GM23248 (cell line): ENCODE results near the gene CFAP61. TPM values are rescaled to one million over a fixed set of nuclear protein-coding genes. Genes with fewer than 3 reads are reported as not detected.

Experiments used
- DNase-seq: peaks from one replicate; pipeline ENCODE4 v3.0.0-alpha.2; 2015
- H2AFZ ChIP-seq: fragments of 200-600 bp; sonication (generic); 2 replicates; pipeline ENCODE4 v1.6.1; 2016; ENCODE audit warnings: antibody characterized with exemption
- H3F3A ChIP-seq: fragments of 200-600 bp; sonication (generic); 2 replicates; pipeline ENCODE4 v1.6.1; 2016; ENCODE audit warnings: mild to moderate bottlenecking, antibody characterized with exemption, mixed run types; ENCODE audit not compliant: insufficient read depth
- H3K27ac ChIP-seq: fragments of 200-600 bp; sonication (generic); 2 replicates; pipeline ENCODE4 v1.5.1; 2016; ENCODE audit warnings: mild to moderate bottlenecking
- H3K27me3 ChIP-seq: fragments of 200-600 bp; sonication (generic); replicated peaks from 2 replicates; pipeline ENCODE4 v1.6.1; 2016; ENCODE audit warnings: mild to moderate bottlenecking; ENCODE audit not compliant: insufficient read depth
- H3K36me3 ChIP-seq: fragments of 200-600 bp; sonication (generic); 2 replicates; pipeline ENCODE4 v1.6.1; 2016; ENCODE audit warnings: low read depth, mild to moderate bottlenecking
- H3K4me1 ChIP-seq: fragments of 200-600 bp; sonication (generic); 2 replicates; pipeline ENCODE4 v1.6.1; 2016; ENCODE audit warnings: mild to moderate bottlenecking; ENCODE audit not compliant: insufficient read depth
- H3K4me2 ChIP-seq: fragments of 200-600 bp; sonication (generic); one replicate; pipeline ENCODE4 v1.6.1; 2016; ENCODE audit warnings: mild to moderate bottlenecking; ENCODE audit not compliant: unreplicated experiment
- H3K4me3 ChIP-seq: fragments of 200-600 bp; sonication (generic); 2 replicates; pipeline ENCODE4 v1.5.1; 2016; ENCODE audit warnings: mild to moderate bottlenecking
- H3K79me2 ChIP-seq: fragments of 200-600 bp; sonication (generic); 2 replicates; pipeline ENCODE4 v1.6.1; 2016; ENCODE audit warnings: mild to moderate bottlenecking; ENCODE audit not compliant: insufficient read depth
- H3K9ac ChIP-seq: fragments of 200-600 bp; sonication (generic); 2 replicates; pipeline ENCODE4 v1.6.1; 2016; ENCODE audit warnings: mild to moderate bottlenecking
- H3K9me2 ChIP-seq: fragments of 200-600 bp; sonication (generic); 2 replicates; pipeline ENCODE4 v1.6.1; 2016; ENCODE audit warnings: mixed run types, mild to moderate bottlenecking, moderate library complexity; ENCODE audit not compliant: insufficient read depth
- H3K9me3 ChIP-seq: fragments of 200-600 bp; sonication (generic); one replicate; pipeline ENCODE4 v1.6.1; 2017; ENCODE audit warnings: low read depth
- H4K20me1 ChIP-seq: fragments of 200-600 bp; sonication (generic); 2 replicates; pipeline ENCODE4 v1.6.0; 2016; ENCODE audit not compliant: insufficient read depth
- EZH2 ChIP-seq: fragments of 200-600 bp; sonication (generic); IDR thresholded peaks from 2 replicates; pipeline ENCODE4 v1.6.1; 2018; ENCODE audit warnings: antibody characterized with exemption, mild to moderate bottlenecking; ENCODE audit not compliant: insufficient read depth, poor library complexity, severe bottlenecking
- EZH2phosphoT487 ChIP-seq: fragments of 200-600 bp; sonication (generic); IDR thresholded peaks from 2 replicates; pipeline ENCODE4 v1.6.1; 2018; ENCODE audit warnings: antibody characterized with exemption, moderate library complexity, mild to moderate bottlenecking, low read depth; ENCODE audit not compliant: insufficient read depth
- WGBS, 2 experiments: methylation state at CpG; one replicate each; pipeline ENCODE4 v1.1.6; 2015 to 2017; ENCODE audit warnings: low lambda C conversion rate in 2 of 2, low coverage in 1 of 2; ENCODE audit errors: missing lambda C conversion rate in 2 of 2; 5-methylcytosine and 5-hydroxymethylcytosine counted together
- in situ Hi-C: fragments of 300-500 bp; cut with MboI; formaldehyde crosslinking; loops from 2 replicates; pipeline ENCODE4 v1.15.0; 2020
- polyA plus RNA-seq: library from polyadenylated mRNA; unstranded; fragments of >200 nt; fragmentation: Nextera tagmentation; extraction: Ambion mirVana; gene quantifications from 2 replicates; pipeline ENCODE4 v1.2.1, GENCODE V29; 2016
- total RNA-seq: library from RNA; depleted of rRNA; stranded (reverse); fragments of >200 nt; shearing (Covaris generic); gene quantifications from 2 replicates; pipeline ENCODE4 v1.2.3, GENCODE V29; 2014

The CFAP61 gene
- total and polyA plus RNA-seq, 2 experiments from 2014 or later = not detected

DNA sequence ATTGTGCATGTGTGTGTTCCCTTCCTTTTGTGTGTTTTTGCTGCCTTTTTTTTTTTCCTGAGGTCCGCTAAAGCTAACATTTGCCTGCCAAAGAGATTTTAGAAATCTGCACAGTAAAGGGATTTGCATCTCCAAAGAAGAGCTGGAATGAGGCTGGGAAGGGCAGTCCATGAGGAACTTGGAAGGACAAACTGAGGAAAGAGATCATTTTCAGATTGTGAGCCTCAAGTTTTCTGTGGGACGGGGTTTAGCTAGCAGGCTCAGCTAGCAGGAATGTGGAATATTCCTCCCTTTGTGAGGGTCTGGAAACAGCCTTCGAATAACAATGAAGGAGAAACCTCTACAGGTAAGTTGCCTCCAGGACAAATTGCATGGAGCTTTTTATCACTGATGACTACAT lies 319.3 kb downstream of the CFAP61 start:
- Histone ChIP-seq H3K79me2 (no peaks in the 10 kb centered on the region), H3K27ac (no peak overlapping the region), H3K36me3 (no peaks in the 10 kb centered on the region), H3K27me3 (peaks cover 41% of the 10 kb centered on the region), H3K9me3 (no peaks in the 10 kb centered on the region), H3K4me1 (peaks cover 4% of the 10 kb centered on the region; the same call in 1 of the 2 replicates), H3K4me2 (no peak overlapping the region), H3K9ac (no peak overlapping the region), H3K9me2 (no peaks in the 10 kb centered on the region), H4K20me1 (no peaks in the 10 kb centered on the region), H2AFZ (no peak overlapping the region), H3F3A (no peaks in the 10 kb centered on the region), H3K4me3 (no peak overlapping the region)
- no peak for TF ChIP-seq EZH2
- no peak for TF ChIP-seq EZH2phosphoT487
- WGBS, 2 experiments = 93 to 95% methylated on average over 3 of the region's 3 CpGs
- DNase-seq = no peak
- in situ Hi-C loops = no loop called here

DNA sequence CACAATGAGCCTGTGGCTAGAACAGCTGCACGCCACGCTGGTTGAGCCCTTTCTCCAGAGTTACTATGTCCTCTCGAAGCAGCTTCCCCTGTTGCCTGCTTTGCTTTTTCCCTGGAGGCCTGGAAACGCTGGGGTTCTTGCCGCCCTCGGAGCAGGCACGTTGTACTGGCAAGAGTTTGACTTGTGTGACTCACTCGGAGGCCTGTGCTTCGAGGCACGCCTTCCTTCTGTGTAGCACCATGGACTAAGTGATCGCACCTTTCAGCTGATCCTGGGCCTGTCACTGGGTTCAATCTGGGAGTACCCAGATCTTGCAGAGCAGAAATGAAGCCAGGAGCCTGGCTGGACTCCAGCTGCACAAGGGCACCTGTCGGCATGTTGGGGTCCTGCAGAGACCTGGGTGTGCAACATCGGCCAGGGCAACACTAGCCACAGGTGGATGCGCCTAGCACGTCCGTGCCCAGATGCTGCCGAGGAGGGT lies 320.8 kb downstream of the CFAP61 start:
- Histone ChIP-seq H3K9me3 (no peaks in the 10 kb centered on the region), H2AFZ (no peak overlapping the region), H3K79me2 (no peaks in the 10 kb centered on the region), H3K4me3 (no peak overlapping the region), H3K27me3 (peaks cover 31% of the 10 kb centered on the region), H4K20me1 (no peaks in the 10 kb centered on the region), H3K9me2 (no peaks in the 10 kb centered on the region), H3K4me2 (no peak overlapping the region), H3F3A (no peaks in the 10 kb centered on the region), H3K4me1 (peaks cover 4% of the 10 kb centered on the region; the same call in 1 of the 2 replicates), H3K36me3 (no peaks in the 10 kb centered on the region), H3K9ac (no peak overlapping the region), H3K27ac (no peak overlapping the region)
- peak; percentile 77 for DNase-seq
- in situ Hi-C loops = no loop called here
- WGBS, 2 experiments = 35 to 39% methylated on average over 17 of the region's 17 CpGs
- no peak for TF ChIP-seq EZH2
- no peak for TF ChIP-seq EZH2phosphoT487

DNA sequence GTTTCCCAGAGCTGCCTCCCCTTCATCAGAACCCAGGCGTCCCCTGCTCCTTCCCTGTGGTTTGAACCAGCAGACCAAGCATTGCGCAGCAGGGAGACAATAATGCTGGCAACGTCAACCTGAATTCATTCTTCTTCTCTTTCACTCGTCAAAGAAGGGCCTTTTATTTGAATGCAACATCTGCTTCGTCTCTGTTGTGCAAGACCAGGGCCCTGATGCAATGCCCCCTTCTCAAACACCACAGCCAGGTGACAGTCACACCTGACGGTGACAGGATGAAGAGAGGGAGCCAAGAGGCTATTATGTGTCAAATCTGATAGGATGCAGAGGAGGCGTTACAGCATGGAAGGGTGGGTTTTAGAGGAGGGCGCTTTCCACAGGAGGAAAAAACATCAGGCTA lies 323.5 kb downstream of the CFAP61 start:
- no peaks in the 10 kb centered on the region for H3F3A ChIP-seq
- peaks cover 14% of the 10 kb centered on the region for H3K27me3 ChIP-seq
- H3K9me2 ChIP-seq = no peaks in the 10 kb centered on the region
- no peak overlapping the region for H3K9ac ChIP-seq
- H3K4me2 ChIP-seq = no peak overlapping the region
- H3K27ac ChIP-seq = no peak overlapping the region
- H3K79me2 ChIP-seq = no peaks in the 10 kb centered on the region
- in situ Hi-C loops = no loop called here
- TF ChIP-seq EZH2 (no peak), EZH2phosphoT487 (no peak)
- DNase-seq = no peak
- peaks cover 4% of the 10 kb centered on the region; the same call in 1 of the 2 replicates for H3K4me1 ChIP-seq
- H3K9me3 ChIP-seq = no peaks in the 10 kb centered on the region
- no peak overlapping the region for H2AFZ ChIP-seq
- no peaks in the 10 kb centered on the region for H3K36me3 ChIP-seq
- H3K4me3 ChIP-seq = no peak overlapping the region
- 39% methylated on average over 8 of the region's 8 CpGs for WGBS, 2 experiments
- no peaks in the 10 kb centered on the region for H4K20me1 ChIP-seq

DNA sequence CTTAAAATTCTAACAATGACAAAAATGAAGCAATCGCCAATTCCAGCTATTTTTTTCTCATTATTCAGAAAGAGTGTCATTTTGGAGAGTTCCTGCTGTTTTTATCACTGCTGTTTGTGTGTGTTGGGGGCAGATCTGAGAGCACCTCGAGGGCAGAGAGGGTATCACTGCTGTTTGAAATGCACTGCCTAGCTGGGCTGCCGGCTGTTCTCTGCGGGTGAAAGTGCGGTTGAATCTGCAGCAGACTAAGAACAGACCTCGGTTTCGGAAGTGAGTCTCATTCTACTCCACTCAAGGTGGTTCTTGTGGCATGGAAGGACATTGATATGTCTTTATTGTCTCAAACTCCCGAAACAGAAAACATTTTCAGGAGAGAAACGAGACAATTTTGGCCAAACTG lies 333.9 kb downstream of the CFAP61 start:
- no peak overlapping the region for H3K4me3 ChIP-seq

DNA sequence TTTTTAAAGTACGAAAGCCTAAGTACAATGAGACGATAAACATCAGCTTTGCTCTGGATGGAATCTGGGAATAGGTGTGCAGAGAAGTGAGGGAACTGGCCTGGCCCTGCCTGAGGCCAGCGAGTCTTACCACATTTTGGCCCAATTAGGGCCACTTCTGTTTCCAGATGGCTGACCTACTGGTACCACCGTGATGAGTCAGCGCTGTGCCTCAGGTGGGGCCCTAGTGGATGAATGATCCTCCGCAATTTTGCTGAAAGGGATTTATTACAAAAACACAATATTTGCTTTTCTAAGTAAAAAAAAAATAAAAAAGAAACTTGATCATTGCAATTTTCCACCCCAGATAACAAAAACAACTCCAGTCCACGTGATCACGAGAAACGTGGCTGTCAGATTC lies 338.1 kb downstream of the CFAP61 start:
- no peak for TF ChIP-seq EZH2
- H3K9me2 ChIP-seq = no peaks in the 10 kb centered on the region
- no peaks in the 10 kb centered on the region for H3K27me3 ChIP-seq
- H3K4me3 ChIP-seq = no peak overlapping the region
- no peaks in the 10 kb centered on the region for H3K9me3 ChIP-seq
- in situ Hi-C loops = no loop called here
- DNase-seq = no peak
- H3K79me2 ChIP-seq = no peaks in the 10 kb centered on the region
- no peaks in the 10 kb centered on the region for H3K4me1 ChIP-seq
- no peak overlapping the region for H2AFZ ChIP-seq
- no peak overlapping the region for H3K27ac ChIP-seq
- H3K4me2 ChIP-seq = no peak overlapping the region
- H3F3A ChIP-seq = no peaks in the 10 kb centered on the region
- H3K36me3 ChIP-seq = no peaks in the 10 kb centered on the region
- 96% methylated on average over 9 of the region's 9 CpGs for WGBS, 2 experiments
- no peaks in the 10 kb centered on the region for H4K20me1 ChIP-seq
- no peak overlapping the region for H3K9ac ChIP-seq

More for the DNA sequence above, 333.9 kb downstream of the CFAP61 start:
- H3F3A ChIP-seq = no peaks in the 10 kb centered on the region
- H3K27ac ChIP-seq = no peak overlapping the region
- no peaks in the 10 kb centered on the region; the same call in 1 of the 2 replicates for H3K27me3 ChIP-seq
- 46 to 48% methylated on average over 9 of the region's 9 CpGs for WGBS, 2 experiments
- H2AFZ ChIP-seq = no peak overlapping the region
- no peak for DNase-seq
- H3K9me2 ChIP-seq = no peaks in the 10 kb centered on the region
- no peaks in the 10 kb centered on the region for H3K79me2 ChIP-seq
- H4K20me1 ChIP-seq = no peaks in the 10 kb centered on the region
- H3K9me3 ChIP-seq = no peaks in the 10 kb centered on the region
- H3K36me3 ChIP-seq = no peaks in the 10 kb centered on the region
- H3K9ac ChIP-seq = no peak overlapping the region
- no peak overlapping the region for H3K4me2 ChIP-seq
- in situ Hi-C loops = no loop called here
- TF ChIP-seq EZH2 = no peak
- H3K4me1 ChIP-seq = no peaks in the 10 kb centered on the region
